ENCODE data around the gene CBLC. TPM values are rescaled to one million over a fixed set of nuclear protein-coding genes. Genes with fewer than 3 reads are reported as not detected.

Gene CBLC, protein sequence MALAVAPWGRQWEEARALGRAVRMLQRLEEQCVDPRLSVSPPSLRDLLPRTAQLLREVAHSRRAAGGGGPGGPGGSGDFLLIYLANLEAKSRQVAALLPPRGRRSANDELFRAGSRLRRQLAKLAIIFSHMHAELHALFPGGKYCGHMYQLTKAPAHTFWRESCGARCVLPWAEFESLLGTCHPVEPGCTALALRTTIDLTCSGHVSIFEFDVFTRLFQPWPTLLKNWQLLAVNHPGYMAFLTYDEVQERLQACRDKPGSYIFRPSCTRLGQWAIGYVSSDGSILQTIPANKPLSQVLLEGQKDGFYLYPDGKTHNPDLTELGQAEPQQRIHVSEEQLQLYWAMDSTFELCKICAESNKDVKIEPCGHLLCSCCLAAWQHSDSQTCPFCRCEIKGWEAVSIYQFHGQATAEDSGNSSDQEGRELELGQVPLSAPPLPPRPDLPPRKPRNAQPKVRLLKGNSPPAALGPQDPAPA
- 15.4 and 16.2 TPM in 2 replicates for total RNA-seq
- long read RNA-seq: 0 reads

DNA sequence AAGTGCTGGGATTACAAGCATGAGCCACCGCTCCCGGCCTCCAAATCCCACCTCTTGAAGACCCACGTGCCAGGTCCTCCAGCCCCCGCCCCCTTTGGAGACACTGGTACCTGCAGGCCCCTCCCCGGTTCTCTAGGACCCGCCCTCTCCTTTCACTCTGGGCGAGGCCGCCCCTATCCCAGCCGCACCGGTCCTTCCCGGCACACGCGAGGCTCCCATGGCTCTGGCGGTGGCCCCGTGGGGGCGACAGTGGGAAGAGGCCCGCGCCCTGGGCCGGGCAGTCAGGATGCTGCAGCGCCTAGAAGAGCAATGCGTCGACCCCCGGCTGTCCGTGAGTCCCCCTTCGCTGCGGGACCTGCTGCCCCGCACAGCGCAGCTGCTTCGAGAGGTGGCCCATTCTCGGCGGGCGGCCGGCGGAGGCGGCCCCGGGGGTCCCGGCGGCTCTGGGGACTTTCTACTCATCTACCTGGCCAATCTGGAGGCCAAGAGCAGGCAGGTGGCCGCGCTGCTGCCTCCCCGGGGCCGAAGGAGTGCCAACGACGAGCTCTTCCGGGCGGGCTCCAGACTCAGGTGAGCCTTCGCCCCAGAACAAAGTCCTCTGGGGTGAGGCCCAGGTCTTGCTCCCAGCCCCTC, at the start of gene CBLC:
Gene CBLC, plus strand, starts transcription at position 176 of the 633 bp plus-strand sequence. Its CDS starts 42 bp downstream, at position 218.
- no peaks in the 10 kb centered on the region for H3K9me3 Mint-ChIP-seq (ENCODE audit: low read depth)
- H3K36me3 Mint-ChIP-seq (ENCODE audit: insufficient read depth): peaks cover 2% of the 10 kb centered on the region
- peaks cover 4% of the 10 kb centered on the region for H3K4me1 Mint-ChIP-seq (ENCODE audit: low read depth)
- H3K27me3 Mint-ChIP-seq: peaks cover 7% of the 10 kb centered on the region
- TF ChIP-seq, protein P1, sequence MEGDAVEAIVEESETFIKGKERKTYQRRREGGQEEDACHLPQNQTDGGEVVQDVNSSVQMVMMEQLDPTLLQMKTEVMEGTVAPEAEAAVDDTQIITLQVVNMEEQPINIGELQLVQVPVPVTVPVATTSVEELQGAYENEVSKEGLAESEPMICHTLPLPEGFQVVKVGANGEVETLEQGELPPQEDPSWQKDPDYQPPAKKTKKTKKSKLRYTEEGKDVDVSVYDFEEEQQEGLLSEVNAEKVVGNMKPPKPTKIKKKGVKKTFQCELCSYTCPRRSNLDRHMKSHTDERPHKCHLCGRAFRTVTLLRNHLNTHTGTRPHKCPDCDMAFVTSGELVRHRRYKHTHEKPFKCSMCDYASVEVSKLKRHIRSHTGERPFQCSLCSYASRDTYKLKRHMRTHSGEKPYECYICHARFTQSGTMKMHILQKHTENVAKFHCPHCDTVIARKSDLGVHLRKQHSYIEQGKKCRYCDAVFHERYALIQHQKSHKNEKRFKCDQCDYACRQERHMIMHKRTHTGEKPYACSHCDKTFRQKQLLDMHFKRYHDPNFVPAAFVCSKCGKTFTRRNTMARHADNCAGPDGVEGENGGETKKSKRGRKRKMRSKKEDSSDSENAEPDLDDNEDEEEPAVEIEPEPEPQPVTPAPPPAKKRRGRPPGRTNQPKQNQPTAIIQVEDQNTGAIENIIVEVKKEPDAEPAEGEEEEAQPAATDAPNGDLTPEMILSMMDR (IDR thresholded peaks at IDR 0.05; ENCODE audit: unreplicated experiment): peak; percentile 29
- DNase-seq (ENCODE audit: low spot score, unreplicated experiment): peak; percentile 76
- peak within 1 kb of the TSS; percentile 77 for H3K27ac Mint-ChIP-seq
- peak within 1 kb of the TSS; percentile 37 for H3K4me3 Mint-ChIP-seq (ENCODE audit: low read depth)

DNA sequence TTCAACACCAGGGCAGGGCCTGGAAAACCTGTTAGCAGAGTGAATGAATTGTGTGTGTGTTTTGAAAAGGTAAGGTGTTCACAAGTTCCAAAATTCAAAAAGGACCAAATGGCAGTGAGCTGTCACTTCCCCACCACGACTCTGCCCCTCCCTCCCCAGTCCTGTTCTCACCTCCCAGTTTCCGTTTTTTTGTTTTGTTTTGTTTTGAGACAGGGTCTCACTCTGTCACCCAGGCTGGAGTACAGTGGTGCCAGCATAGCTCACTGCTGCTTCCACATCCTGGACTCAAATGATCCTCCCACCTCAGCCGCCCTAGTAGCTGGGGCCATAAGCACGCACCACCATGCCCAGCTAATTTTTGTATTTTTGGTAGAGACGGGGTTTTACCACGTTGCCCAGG, 49.5 kb upstream of the CBLC start:
- H3K27me3 Mint-ChIP-seq: peaks cover 2% of the 10 kb centered on the region
- H3K9me3 Mint-ChIP-seq (ENCODE audit: low read depth): no peaks in the 10 kb centered on the region
- peak overlapping the region; percentile 41 for H3K27ac Mint-ChIP-seq
- DNase-seq (ENCODE audit: low spot score, unreplicated experiment): no peak
- peaks cover 4% of the 10 kb centered on the region for H3K4me1 Mint-ChIP-seq (ENCODE audit: low read depth)
- TF ChIP-seq, protein P1 (IDR thresholded peaks at IDR 0.05; ENCODE audit: unreplicated experiment): no peak
- no peak overlapping the region for H3K4me3 Mint-ChIP-seq (ENCODE audit: low read depth)
- no peaks in the 10 kb centered on the region for H3K36me3 Mint-ChIP-seq (ENCODE audit: insufficient read depth)

DNA sequence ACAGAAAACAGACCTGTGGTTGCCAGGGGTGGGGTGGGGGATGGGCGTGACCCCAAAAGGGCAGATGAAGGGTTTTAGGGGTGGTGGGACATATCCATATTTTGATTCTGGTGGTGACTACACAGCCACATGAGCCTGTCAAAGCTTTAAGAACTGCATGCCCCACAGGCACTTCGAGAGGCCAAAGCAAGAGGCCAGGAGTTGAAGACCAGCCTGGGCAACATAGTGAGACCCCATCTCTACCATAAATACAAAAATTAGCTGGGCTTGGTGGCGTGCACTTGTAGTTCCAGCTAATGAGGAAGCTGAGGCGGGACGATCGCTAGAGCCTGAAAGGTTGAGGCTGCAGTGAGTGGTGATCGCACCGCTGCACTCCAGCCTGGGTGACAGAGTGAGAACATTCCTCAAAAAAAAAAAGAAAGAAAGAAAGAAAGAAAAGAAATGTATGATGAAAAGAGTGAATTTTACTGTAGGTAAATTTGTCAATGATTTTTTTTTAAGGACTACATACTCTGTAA, 48.1 kb upstream of the CBLC start:
- DNase-seq (ENCODE audit: low spot score, unreplicated experiment): no peak
- Mint-ChIP-seq H3K4me3 (ENCODE audit: low read depth) (no peak overlapping the region), H3K9me3 (ENCODE audit: low read depth) (no peaks in the 10 kb centered on the region), H3K27ac (no peak overlapping the region), H3K36me3 (ENCODE audit: insufficient read depth) (no peaks in the 10 kb centered on the region), H3K27me3 (peaks cover 3% of the 10 kb centered on the region), H3K4me1 (ENCODE audit: low read depth) (peaks cover 2% of the 10 kb centered on the region)
- TF ChIP-seq, protein P1 (IDR thresholded peaks at IDR 0.05; ENCODE audit: unreplicated experiment): no peak

DNA sequence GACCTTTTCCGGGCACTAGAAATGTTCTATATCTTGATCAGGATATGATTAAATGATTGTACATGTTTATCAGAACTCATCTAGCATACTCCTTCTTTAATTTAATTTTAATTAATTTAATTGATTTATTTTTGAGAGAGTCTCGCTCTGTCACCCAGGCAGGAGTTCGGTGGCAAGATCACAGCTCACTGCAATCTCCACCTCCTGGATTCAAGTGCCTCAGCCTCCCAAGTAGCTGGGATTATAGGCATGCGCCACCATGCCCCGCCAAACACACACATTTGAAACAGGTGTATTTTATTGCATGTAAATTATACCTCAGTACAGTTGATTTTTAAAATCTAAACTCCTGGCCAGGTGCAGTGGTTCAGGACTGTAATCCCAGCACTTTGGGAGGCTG, 46.6 kb upstream of the CBLC start:
- Mint-ChIP-seq H3K27me3 (peaks cover 8% of the 10 kb centered on the region), H3K36me3 (ENCODE audit: insufficient read depth) (no peaks in the 10 kb centered on the region), H3K4me1 (ENCODE audit: low read depth) (no peaks in the 10 kb centered on the region), H3K9me3 (ENCODE audit: low read depth) (no peaks in the 10 kb centered on the region), H3K4me3 (ENCODE audit: low read depth) (no peak overlapping the region), H3K27ac (no peak overlapping the region)
- DNase-seq (ENCODE audit: low spot score, unreplicated experiment): no peak
- TF ChIP-seq, protein P1 (IDR thresholded peaks at IDR 0.05; ENCODE audit: unreplicated experiment): no peak

DNA sequence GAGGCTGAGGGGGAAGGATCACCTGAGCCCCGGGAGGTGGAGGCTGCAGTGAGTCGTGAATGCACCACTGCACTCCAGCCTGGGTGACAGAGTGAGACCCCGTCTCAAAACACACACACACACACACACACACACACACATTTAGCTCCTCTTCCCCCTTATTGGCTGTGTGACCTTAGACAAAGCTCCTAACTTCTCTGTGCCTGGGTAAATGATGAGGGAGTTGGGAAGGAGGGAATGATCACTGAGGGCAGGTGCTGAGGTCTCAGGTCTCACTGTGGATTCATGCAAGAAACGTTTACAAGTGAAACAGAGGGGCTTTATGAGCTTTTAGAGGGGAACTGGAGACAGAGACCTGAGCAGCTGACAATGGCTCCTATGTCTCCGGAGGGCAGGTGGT, 46.1 kb upstream of the CBLC start:
- Mint-ChIP-seq H3K36me3 (ENCODE audit: insufficient read depth) (no peaks in the 10 kb centered on the region), H3K4me1 (ENCODE audit: low read depth) (no peaks in the 10 kb centered on the region), H3K27ac (no peak overlapping the region), H3K9me3 (ENCODE audit: low read depth) (no peaks in the 10 kb centered on the region), H3K27me3 (peaks cover 8% of the 10 kb centered on the region), H3K4me3 (ENCODE audit: low read depth) (no peak overlapping the region)
- TF ChIP-seq, protein P1 (IDR thresholded peaks at IDR 0.05; ENCODE audit: unreplicated experiment): no peak
- no peak for DNase-seq (ENCODE audit: low spot score, unreplicated experiment)

Measured in progenitor cell of endocrine pancreas (in vitro differentiated cells).